ENCODE measurements around the gene LHPP.

LHPP gene

DNA sequence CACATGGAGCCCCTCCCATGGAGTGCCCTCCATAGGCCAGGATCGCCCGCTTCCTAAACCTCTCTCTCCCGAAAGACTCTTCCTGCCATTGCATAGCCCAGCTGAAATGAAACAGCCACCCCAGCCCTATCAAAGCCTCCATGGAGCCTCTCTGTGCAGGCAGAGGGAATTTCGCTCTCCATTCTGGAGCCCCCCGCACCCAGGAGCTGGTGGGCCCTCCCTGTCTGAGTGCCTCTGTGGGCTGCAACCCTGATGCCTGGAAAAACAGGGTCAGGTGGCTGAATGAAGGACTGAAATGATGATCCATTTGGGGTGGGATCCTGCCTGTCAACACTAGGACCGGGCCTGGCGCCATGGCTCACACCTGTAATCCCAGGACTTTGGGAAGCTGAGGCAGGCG lies 176.1 kb downstream of the LHPP start:
- Histone ChIP-seq H3K27ac (ENCODE audit: low read length) (no peak overlapping the region), H3K4me1 (ENCODE audit: insufficient read depth, low read length) (no peaks in the 10 kb centered on the region), H3K4me3 (ENCODE audit: low read length) (no peak overlapping the region), H3K9ac (ENCODE audit: low read depth, low read length) (no peak overlapping the region), H3K36me3 (ENCODE audit: insufficient read depth, low read depth, low read length) (no peaks in the 10 kb centered on the region), H3K27me3 (ENCODE audit: insufficient read depth, low read length) (no peaks in the 10 kb centered on the region), H3K9me3 (ENCODE audit: insufficient read depth, low read depth, low read length) (no peaks in the 10 kb centered on the region)

DNA sequence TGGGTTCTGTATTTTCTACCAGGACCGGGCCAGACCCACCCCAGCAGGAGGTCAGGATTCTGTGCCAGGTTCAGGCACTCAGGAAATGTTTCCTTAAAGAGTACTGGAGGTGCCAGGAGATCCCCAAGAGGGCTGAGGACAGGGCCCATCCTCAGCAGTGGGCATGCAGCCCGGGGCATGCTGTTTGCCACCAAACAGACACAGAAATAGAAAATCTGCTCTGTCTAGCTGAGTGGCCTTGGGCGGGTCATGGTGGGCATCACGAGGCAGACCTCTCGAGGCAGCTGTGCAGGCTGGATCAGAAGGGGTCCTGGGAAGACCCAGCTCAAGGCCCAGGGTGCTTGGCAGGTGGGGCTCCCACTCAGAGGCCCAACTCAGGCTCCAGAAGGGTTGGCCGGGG lies 177.6 kb downstream of the LHPP start:
- no peaks in the 10 kb centered on the region for H3K9me3 ChIP-seq (ENCODE audit: insufficient read depth, low read depth, low read length)
- H3K9ac ChIP-seq (ENCODE audit: low read depth, low read length) = no peak overlapping the region
- H3K27ac ChIP-seq (ENCODE audit: low read length) = no peak overlapping the region
- no peaks in the 10 kb centered on the region for H3K4me1 ChIP-seq (ENCODE audit: insufficient read depth, low read length)
- no peak overlapping the region for H3K4me3 ChIP-seq (ENCODE audit: low read length)
- H3K27me3 ChIP-seq (ENCODE audit: insufficient read depth, low read length) = no peaks in the 10 kb centered on the region
- H3K36me3 ChIP-seq (ENCODE audit: insufficient read depth, low read depth, low read length) = no peaks in the 10 kb centered on the region

DNA sequence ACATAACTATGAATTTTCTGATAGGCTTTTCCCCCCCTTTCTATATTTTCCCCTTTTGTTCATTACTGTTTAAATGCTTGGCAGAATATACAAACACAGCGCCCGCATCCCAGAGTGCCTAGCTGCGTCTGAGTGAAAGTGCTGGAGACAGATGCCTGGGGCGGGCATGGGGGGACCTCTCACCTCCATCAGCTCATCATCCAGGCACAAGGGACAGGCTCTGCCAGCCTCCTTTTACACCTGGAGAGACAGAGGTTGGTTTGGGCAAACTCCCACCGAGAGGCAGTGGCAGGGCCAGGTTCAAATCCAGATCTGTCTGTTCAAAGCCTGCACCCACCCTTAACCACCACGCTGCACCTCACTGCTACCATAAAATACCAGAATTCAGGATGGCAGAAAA lies 178.0 kb downstream of the LHPP start:
- Histone ChIP-seq H3K4me3 (ENCODE audit: low read length) (no peak overlapping the region), H3K9ac (ENCODE audit: low read depth, low read length) (no peak overlapping the region), H3K27me3 (ENCODE audit: insufficient read depth, low read length) (no peaks in the 10 kb centered on the region), H3K9me3 (ENCODE audit: insufficient read depth, low read depth, low read length) (no peaks in the 10 kb centered on the region), H3K27ac (ENCODE audit: low read length) (no peak overlapping the region), H3K36me3 (ENCODE audit: insufficient read depth, low read depth, low read length) (no peaks in the 10 kb centered on the region), H3K4me1 (ENCODE audit: insufficient read depth, low read length) (no peaks in the 10 kb centered on the region)

DNA sequence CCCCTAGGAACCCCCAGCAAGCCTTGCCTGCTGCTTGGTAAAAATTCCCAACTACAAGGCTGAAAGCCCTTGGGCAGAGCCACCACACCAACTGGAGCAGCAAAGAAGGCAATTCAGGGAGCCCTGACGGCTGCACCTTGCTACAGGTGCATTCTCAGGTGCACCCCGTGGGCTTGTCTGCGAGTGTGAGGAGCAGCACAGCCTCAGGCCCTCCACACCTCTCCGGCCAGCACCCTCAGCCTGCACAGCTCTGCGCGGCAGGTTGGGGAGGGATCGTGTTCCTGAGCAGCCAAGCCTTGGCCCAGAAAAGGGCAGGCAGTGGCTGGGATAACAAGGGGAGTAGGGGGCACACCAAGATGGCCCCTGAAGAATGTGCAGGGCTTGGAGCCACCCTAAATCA lies 178.4 kb downstream of the LHPP start:
- Histone ChIP-seq H3K9me3 (ENCODE audit: insufficient read depth, low read depth, low read length) (no peaks in the 10 kb centered on the region), H3K27me3 (ENCODE audit: insufficient read depth, low read length) (no peaks in the 10 kb centered on the region), H3K4me3 (ENCODE audit: low read length) (no peak overlapping the region), H3K4me1 (ENCODE audit: insufficient read depth, low read length) (no peaks in the 10 kb centered on the region; the same call in 1 of the 2 replicates), H3K9ac (ENCODE audit: low read depth, low read length) (no peak overlapping the region), H3K27ac (ENCODE audit: low read length) (no peak overlapping the region), H3K36me3 (ENCODE audit: insufficient read depth, low read depth, low read length) (no peaks in the 10 kb centered on the region)

DNA sequence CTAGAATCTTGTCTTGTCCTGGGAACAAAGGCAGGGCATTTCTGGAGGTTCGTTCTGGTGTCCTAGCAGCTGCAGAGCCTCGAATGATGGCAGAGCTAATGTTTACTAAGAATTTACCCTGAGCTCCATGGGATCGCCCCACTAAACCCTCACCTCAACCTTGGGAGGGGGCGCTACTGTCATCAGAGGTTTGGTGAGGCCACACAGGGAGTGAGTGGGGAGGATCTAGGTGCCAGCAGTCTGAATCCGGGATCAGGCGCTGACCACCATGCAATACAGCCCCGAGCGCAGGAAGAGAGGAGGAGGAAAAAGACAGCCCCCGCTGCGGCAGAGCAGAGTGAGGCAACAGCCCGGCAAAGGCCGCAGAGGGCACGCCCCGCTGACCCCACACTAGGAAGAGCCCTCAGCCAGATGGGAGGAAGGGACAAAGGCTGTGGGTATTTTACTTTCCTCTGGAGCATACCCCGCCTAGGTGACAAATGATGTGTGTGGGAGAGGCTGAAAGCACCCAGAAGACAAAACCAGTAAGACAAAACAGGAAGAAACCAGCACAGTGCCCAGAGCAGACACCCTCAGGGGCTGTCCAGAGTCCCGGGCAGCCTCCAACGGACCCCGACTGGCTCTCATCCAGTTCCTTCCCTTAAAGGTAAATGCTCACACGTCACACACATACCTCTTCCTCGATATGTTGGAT lies 179.1 kb downstream of the LHPP start:
- Histone ChIP-seq H3K9me3 (ENCODE audit: insufficient read depth, low read depth, low read length) (no peaks in the 10 kb centered on the region), H3K27me3 (ENCODE audit: insufficient read depth, low read length) (no peaks in the 10 kb centered on the region), H3K36me3 (ENCODE audit: insufficient read depth, low read depth, low read length) (no peaks in the 10 kb centered on the region), H3K9ac (ENCODE audit: low read depth, low read length) (no peak overlapping the region), H3K4me3 (ENCODE audit: low read length) (no peak overlapping the region), H3K27ac (ENCODE audit: low read length) (no peak overlapping the region), H3K4me1 (ENCODE audit: insufficient read depth, low read length) (no peaks in the 10 kb centered on the region; the same call in 1 of the 2 replicates)

DNA sequence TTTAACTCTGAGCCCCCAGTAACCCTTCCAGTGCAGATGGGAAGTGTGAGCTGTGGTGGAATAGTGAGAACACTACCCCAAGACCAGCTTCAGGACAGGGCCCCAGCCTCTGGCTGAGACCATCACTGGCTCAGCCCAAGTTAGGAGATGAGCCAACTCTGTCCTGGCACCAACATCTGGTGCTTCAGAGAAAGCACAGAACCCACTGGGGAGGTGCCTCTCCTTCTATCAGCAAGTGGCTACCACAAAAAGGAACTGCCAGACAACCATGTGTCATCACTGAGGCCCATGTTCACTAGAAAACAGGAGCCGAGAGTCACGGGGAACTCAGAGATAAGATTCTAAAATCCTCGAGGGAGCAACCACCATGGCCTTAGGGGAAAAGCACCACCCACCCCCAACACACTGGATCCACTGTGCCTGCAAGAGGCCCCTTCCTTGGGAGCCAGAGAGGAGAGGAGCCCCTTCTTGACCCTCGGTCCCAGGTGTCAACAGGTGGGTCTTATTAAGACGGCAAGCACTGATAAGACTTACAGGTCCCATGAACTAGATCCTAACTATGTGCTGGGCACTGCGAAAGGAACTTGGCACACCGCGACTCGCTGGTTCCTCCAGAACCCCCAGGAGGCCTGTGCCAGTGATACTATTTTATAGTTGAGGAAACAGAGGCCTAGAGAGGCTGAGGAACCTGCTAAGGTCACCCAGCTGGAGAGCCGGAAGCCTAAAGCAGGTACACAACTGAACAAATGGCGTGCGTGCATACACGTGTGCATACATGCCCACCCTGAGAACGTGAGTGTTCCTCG lies 179.9 kb downstream of the LHPP start:
- no peak overlapping the region for H3K4me3 ChIP-seq (ENCODE audit: low read length)
- H3K27me3 ChIP-seq (ENCODE audit: insufficient read depth, low read length) = no peaks in the 10 kb centered on the region
- H3K9ac ChIP-seq (ENCODE audit: low read depth, low read length) = no peak overlapping the region
- no peaks in the 10 kb centered on the region for H3K36me3 ChIP-seq (ENCODE audit: insufficient read depth, low read depth, low read length)
- no peak overlapping the region for H3K27ac ChIP-seq (ENCODE audit: low read length)
- H3K9me3 ChIP-seq (ENCODE audit: insufficient read depth, low read depth, low read length) = no peaks in the 10 kb centered on the region
- H3K4me1 ChIP-seq (ENCODE audit: insufficient read depth, low read length) = peaks cover 3% of the 10 kb centered on the region; the same call in 1 of the 2 replicates

DNA sequence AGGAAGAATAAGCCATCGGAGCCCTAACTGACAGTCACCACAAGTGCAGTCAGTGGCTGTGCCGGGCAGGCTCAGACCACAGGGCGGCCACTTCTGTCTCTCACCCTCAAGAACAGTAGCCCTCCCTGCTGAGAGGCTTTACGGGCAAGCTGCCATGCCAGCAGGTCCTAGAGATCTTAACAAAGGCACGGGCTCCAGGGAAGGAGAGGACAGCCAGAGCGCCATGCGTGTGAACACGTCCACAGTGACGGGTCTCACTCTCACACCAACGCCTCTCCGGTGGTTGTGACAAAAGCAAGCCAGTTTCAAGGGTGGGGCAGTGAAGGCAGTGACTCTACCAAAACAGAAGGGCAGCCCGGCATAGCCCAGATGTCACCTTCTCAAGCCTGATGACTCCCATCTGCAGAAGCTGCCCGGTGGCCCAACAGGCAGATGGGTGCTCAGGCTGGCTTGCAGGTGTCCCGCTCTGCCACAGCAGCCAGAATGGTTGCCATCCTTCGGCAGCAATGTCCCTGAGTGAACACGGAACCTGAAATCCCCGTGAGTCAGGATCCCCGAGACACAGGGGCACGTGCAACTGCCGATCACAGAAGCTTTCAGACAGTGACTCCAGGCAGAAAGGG lies 180.6 kb downstream of the LHPP start:
- Histone ChIP-seq H3K27me3 (ENCODE audit: insufficient read depth, low read length) (no peaks in the 10 kb centered on the region), H3K4me3 (ENCODE audit: low read length) (no peak overlapping the region), H3K9ac (ENCODE audit: low read depth, low read length) (no peak overlapping the region), H3K36me3 (ENCODE audit: insufficient read depth, low read depth, low read length) (no peaks in the 10 kb centered on the region), H3K9me3 (ENCODE audit: insufficient read depth, low read depth, low read length) (no peaks in the 10 kb centered on the region), H3K27ac (ENCODE audit: low read length) (no peak overlapping the region), H3K4me1 (ENCODE audit: insufficient read depth, low read length) (peaks cover 3% of the 10 kb centered on the region; the same call in 1 of the 2 replicates)

DNA sequence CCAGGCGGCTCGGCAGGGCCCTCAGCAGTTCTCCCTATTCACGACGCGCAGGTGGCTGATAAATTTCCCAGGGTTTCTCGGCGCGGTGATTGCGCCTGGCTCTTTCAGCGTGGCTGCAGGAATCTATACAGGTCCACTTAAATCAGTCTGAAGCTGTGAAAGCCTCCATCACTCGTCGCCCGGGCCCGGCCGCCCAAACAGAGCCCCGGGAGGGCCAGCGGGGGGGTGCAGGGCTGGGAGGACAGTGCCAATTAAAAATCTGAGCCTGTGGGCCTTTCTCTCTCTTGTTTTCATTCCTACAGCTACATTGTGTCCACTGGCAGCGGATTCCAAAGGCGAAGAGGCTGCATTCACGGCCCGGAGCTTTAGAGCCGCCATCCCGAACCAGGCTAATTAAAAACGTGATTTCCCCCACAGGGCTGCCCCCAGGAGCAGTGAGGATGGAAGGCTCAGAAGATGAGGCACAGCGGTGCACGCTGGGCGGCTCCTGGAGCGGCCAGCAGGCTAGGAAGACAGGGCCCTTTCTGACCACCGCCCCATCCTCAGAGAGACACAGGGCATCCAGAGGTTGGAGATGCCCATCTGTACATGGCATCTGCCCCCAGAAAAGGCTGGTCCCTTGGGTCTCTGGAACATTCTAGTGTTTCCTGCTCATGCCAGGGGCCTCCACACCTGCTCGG lies 181.8 kb downstream of the LHPP start:
- H3K9me3 ChIP-seq (ENCODE audit: insufficient read depth, low read depth, low read length) = no peaks in the 10 kb centered on the region
- H3K4me1 ChIP-seq (ENCODE audit: insufficient read depth, low read length) = peaks cover 3% of the 10 kb centered on the region; the same call in 1 of the 2 replicates
- H3K4me3 ChIP-seq (ENCODE audit: low read length) = no peak overlapping the region
- H3K27me3 ChIP-seq (ENCODE audit: insufficient read depth, low read length) = no peaks in the 10 kb centered on the region
- no peak overlapping the region for H3K27ac ChIP-seq (ENCODE audit: low read length)
- no peaks in the 10 kb centered on the region for H3K36me3 ChIP-seq (ENCODE audit: insufficient read depth, low read depth, low read length)
- H3K9ac ChIP-seq (ENCODE audit: low read depth, low read length) = no peak overlapping the region

DNA sequence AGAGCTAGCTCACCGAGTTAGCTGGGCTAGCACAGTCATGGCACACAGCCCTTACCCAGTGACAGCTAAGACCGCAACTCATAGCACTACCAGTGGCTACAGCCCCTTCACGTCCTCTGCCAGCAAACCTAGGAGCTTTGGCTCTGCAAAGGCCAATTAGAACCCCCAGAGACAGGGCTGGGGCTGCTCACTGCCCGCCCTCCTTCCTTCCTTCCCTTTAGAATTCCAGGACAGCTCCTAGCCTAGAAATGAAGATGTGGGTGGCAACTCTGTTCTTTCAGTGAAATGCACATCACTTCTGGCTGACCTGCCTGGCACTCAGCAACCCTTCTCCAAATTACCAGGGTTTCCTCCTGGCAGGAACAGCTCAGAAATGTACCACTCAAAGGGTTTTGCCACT lies 182.6 kb downstream of the LHPP start:
- Histone ChIP-seq H3K27me3 (ENCODE audit: insufficient read depth, low read length) (no peaks in the 10 kb centered on the region), H3K27ac (ENCODE audit: low read length) (no peak overlapping the region), H3K4me1 (ENCODE audit: insufficient read depth, low read length) (peaks cover 3% of the 10 kb centered on the region; the same call in 1 of the 2 replicates), H3K4me3 (ENCODE audit: low read length) (no peak overlapping the region), H3K9ac (ENCODE audit: low read depth, low read length) (no peak overlapping the region), H3K9me3 (ENCODE audit: insufficient read depth, low read depth, low read length) (no peaks in the 10 kb centered on the region), H3K36me3 (ENCODE audit: insufficient read depth, low read depth, low read length) (no peaks in the 10 kb centered on the region)

DNA sequence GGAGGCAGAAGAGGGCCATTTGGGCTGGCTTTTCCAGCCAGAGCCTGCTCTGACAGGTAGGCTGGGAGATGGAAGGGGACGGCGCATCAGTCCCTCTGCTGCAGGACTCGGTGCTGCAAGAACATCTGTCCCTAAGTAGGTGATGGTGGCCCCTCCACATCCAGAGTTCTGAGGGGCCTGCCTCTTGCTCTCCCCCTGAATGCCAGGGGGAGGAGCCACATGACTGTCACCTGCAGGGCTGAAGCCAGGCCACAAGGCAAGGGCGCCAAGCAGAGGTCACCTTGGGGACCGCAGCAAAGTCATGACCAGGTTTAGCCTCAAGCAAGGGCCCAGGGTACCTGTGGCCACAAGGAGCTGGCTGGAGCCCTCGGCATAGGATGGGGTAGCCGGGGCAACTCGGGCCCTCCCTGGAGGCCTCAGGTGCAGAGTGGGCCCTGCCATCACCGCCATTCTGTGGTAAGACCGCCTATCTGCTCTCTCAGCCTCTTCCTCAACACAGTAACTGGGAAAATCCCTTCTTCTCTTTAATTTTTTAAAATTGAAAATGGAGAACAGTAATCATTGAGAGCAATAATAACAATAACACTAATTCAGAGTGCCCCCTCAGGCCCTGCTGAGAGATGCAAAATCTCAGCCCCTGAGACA lies 183.3 kb downstream of the LHPP start:
- Histone ChIP-seq H3K27ac (ENCODE audit: low read length) (no peak overlapping the region), H3K36me3 (ENCODE audit: insufficient read depth, low read depth, low read length) (no peaks in the 10 kb centered on the region), H3K4me3 (ENCODE audit: low read length) (no peak overlapping the region), H3K4me1 (ENCODE audit: insufficient read depth, low read length) (peaks cover 3% of the 10 kb centered on the region; the same call in 1 of the 2 replicates), H3K27me3 (ENCODE audit: insufficient read depth, low read length) (no peaks in the 10 kb centered on the region), H3K9me3 (ENCODE audit: insufficient read depth, low read depth, low read length) (no peaks in the 10 kb centered on the region), H3K9ac (ENCODE audit: low read depth, low read length) (no peak overlapping the region)

DNA sequence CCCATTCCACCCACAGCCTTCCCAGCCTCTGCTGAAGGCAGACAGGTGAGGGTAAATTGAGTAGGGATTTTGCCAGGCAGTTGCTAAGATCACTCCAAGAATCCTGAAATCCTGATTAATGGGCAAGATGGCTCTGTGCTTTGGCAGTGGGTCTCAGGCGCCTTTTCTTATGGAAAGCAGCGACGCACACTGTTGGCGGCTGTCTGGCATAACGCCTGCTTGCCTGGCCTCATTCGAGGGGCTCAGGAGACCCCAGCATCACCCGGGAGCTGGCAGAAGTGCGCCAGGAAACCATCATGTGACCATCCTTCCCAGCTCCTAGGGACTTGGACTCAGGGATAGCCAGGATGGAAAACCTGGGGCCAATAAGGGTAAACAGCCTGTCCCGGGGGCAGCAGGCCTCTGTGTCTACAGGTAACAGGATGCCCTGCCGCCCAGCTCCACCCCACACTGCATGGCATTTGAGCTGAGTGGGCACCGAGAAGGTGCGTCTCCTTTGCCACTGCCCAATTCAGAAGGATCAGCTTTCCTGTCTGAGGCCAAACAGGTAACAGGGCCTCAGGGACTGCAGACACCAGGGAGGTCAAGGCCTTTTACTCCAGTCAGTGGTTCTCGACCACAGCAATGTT lies 184.0 kb downstream of the LHPP start:
- H3K4me1 ChIP-seq (ENCODE audit: insufficient read depth, low read length) = peaks cover 9% of the 10 kb centered on the region

More for the DNA sequence above, 184.0 kb downstream of the LHPP start:
- Histone ChIP-seq H3K4me3 (ENCODE audit: low read length) (no peak overlapping the region), H3K27me3 (ENCODE audit: insufficient read depth, low read length) (no peaks in the 10 kb centered on the region), H3K27ac (ENCODE audit: low read length) (no peak overlapping the region), H3K9me3 (ENCODE audit: insufficient read depth, low read depth, low read length) (no peaks in the 10 kb centered on the region), H3K9ac (ENCODE audit: low read depth, low read length) (no peak overlapping the region), H3K36me3 (ENCODE audit: insufficient read depth, low read depth, low read length) (no peaks in the 10 kb centered on the region)

All from iPS-20b (cell line).